ENCODE results near the gene PAX2.

DNA sequence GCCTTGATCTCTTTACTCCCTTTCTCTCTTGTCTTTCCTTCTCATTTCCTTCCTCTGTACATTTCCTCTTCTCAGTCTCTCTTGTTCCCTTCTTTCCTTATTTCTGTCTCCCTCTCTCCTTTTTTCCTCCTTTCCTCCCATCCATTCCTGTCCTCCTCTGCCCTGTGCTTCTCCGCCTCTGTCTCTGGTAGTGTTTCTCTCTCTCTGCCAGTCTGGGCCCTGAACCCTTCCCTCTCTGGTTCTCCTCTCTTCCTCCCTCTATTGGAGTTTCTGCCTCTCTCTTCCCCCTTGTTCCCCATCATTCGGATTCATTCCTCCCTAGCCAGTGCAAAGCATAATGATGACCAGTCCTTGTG, 13.2 kb upstream of the PAX2 start:
- TF ChIP-seq, protein P1, sequence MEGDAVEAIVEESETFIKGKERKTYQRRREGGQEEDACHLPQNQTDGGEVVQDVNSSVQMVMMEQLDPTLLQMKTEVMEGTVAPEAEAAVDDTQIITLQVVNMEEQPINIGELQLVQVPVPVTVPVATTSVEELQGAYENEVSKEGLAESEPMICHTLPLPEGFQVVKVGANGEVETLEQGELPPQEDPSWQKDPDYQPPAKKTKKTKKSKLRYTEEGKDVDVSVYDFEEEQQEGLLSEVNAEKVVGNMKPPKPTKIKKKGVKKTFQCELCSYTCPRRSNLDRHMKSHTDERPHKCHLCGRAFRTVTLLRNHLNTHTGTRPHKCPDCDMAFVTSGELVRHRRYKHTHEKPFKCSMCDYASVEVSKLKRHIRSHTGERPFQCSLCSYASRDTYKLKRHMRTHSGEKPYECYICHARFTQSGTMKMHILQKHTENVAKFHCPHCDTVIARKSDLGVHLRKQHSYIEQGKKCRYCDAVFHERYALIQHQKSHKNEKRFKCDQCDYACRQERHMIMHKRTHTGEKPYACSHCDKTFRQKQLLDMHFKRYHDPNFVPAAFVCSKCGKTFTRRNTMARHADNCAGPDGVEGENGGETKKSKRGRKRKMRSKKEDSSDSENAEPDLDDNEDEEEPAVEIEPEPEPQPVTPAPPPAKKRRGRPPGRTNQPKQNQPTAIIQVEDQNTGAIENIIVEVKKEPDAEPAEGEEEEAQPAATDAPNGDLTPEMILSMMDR (IDR thresholded peaks at IDR 0.05): no peak
- TF ChIP-seq POLR2A (IDR thresholded peaks at IDR 0.05): no peak

Data from testis (tissue), 2 donors.